HepG2 (cell line): ENCODE results near the gene MYO19. TPM values are rescaled to one million over a fixed set of nuclear protein-coding genes. Genes with fewer than 3 reads are reported as not detected.
A peak's percentile ranks its signal among the peaks of the same experiment; 100 is the strongest.

Source experiments
- ARHGAP35 ChIP-seq: sonication (generic); formaldehyde crosslinking; IDR thresholded peaks from 2 replicates; pipeline ENCODE4 v1.9.0; 2022; ENCODE audit warnings: mild to moderate bottlenecking, inconsistent platforms, moderate library complexity, missing genetic modification reagents, borderline replicate concordance
- ARNT2 ChIP-seq: sonication (generic); formaldehyde crosslinking; IDR thresholded peaks from 2 replicates; pipeline ENCODE4 v1.8.0; 2022; ENCODE audit warnings: mild to moderate bottlenecking, low read depth, missing genetic modification reagents, moderate library complexity
- FOXJ3 ChIP-seq: sonication (generic); formaldehyde crosslinking; IDR thresholded peaks from 2 replicates; pipeline ENCODE4 v1.4.0; 2020; ENCODE audit warnings: missing genetic modification reagents, mild to moderate bottlenecking, borderline replicate concordance
- JARID2 ChIP-seq: sonication (generic); formaldehyde crosslinking; IDR thresholded peaks from 2 replicates; pipeline ENCODE4 v1.8.1; 2023; ENCODE audit warnings: missing genetic modification reagents, inconsistent platforms; ENCODE audit not compliant: insufficient replicate concordance
- MLLT10 ChIP-seq: sonication (generic); formaldehyde crosslinking; IDR thresholded peaks from 2 replicates; pipeline ENCODE4 v1.4.0; 2020; ENCODE audit warnings: missing genetic modification reagents
- MTA3 ChIP-seq: sonication (generic); formaldehyde crosslinking; IDR thresholded peaks from 2 replicates; pipeline ENCODE4 v1.4.0; 2020; ENCODE audit warnings: missing genetic modification reagents
- MZF1 ChIP-seq: sonication (generic); formaldehyde crosslinking; IDR thresholded peaks from 2 replicates; pipeline ENCODE4 v1.8.1; 2023; ENCODE audit warnings: mild to moderate bottlenecking, missing genetic modification reagents, borderline replicate concordance
- NCOR1 ChIP-seq: fragments of 200-600 bp; sonication (generic); IDR thresholded peaks from 2 replicates; pipeline ENCODE4 v1.7.0; 2017; ENCODE audit warnings: antibody characterized with exemption, low read length, borderline replicate concordance
- NFIC ChIP-seq: IDR thresholded peaks from 2 replicates; pipeline ENCODE4 v1.6.1; 2012; ENCODE audit warnings: mild to moderate bottlenecking, low read length, inconsistent platforms
- RNF2 ChIP-seq: fragments of 450-650 bp; conservative IDR thresholded peaks from 2 replicates; pipeline ENCODE4 v1.6.1; 2016; ENCODE audit warnings: low read depth
- SOX13 ChIP-seq, 3 experiments: fragments of 450-650 bp in 1 of 3; sonication (generic) in 1 of 3; formaldehyde crosslinking in 1 of 3; IDR thresholded peaks in 2 of 3; conservative IDR thresholded peaks in 1 of 3; 2 replicates each; pipeline versions ENCODE4 v1.5.0 to v1.6.1; 2016 to 2020; ENCODE audit warnings: antibody characterized with exemption in 1 of 3, mild to moderate bottlenecking in 1 of 3, missing compliant biosample characterization in 1 of 3, missing genetic modification reagents in 1 of 3, moderate library complexity in 1 of 3
- ZNF484 ChIP-seq: sonication (generic); formaldehyde crosslinking; IDR thresholded peaks from 2 replicates; pipeline ENCODE4 v1.5.1; 2020; ENCODE audit warnings: mild to moderate bottlenecking, low read depth, missing genetic modification reagents, borderline replicate concordance
- ZNF570 ChIP-seq: sonication (generic); formaldehyde crosslinking; IDR thresholded peaks from 2 replicates; pipeline ENCODE4 v1.4.0; 2020; ENCODE audit warnings: mild to moderate bottlenecking, missing genetic modification reagents, borderline replicate concordance
- polyA plus RNA-seq, 8 experiments: library from polyadenylated mRNA; depleted of rRNA in 3 of 8; stranded (reverse) in 7 of 8; unstranded in 1 of 8; fragments of >200 nt; fragmentation: Illumina TruSeq in 4 of 8; extraction: Trizol in 4 of 8; gene quantifications; 2 replicates each; pipeline versions ENCODE4 v1.2.1 to v1.2.3, GENCODE V29; 2011 to 2016; ENCODE audit warnings: low read depth in 4 of 8, missing spikeins in 1 of 8, mixed read lengths in 1 of 8; ENCODE audit not compliant: insufficient read depth in 1 of 8
- total RNA-seq, 5 experiments: library from RNA; depleted of rRNA; stranded (reverse); fragments of >200 nt; fragmentation: Illumina TruSeq; extraction: Trizol; gene quantifications; 2 replicates each; pipeline ENCODE4 v1.2.3, GENCODE V29; 2016; ENCODE audit warnings: low read depth in 1 of 5
- TF ChIP-seq, protein P1 (sequence below): sonication (generic); formaldehyde crosslinking; IDR thresholded peaks from 2 replicates; pipeline ENCODE4 v1.5.1; 2020; ENCODE audit warnings: mild to moderate bottlenecking, missing genetic modification reagents, borderline replicate concordance
- TF ChIP-seq, protein P2 (sequence below): sonication (generic); formaldehyde crosslinking; IDR thresholded peaks from 2 replicates; pipeline ENCODE4 v1.4.0; 2020; ENCODE audit warnings: missing genetic modification reagents
- TF ChIP-seq, protein P3 (sequence below): IDR thresholded peaks from 2 replicates; pipeline ENCODE4 v1.6.1; 2012; ENCODE audit warnings: inconsistent platforms

MYO19 gene
- total and polyA plus RNA-seq, 2 of the 13 experiments (the other 11 are each of a cell fraction or from before 2014, with no cell fraction given) = 75.7 to 82.3 TPM

DNA sequence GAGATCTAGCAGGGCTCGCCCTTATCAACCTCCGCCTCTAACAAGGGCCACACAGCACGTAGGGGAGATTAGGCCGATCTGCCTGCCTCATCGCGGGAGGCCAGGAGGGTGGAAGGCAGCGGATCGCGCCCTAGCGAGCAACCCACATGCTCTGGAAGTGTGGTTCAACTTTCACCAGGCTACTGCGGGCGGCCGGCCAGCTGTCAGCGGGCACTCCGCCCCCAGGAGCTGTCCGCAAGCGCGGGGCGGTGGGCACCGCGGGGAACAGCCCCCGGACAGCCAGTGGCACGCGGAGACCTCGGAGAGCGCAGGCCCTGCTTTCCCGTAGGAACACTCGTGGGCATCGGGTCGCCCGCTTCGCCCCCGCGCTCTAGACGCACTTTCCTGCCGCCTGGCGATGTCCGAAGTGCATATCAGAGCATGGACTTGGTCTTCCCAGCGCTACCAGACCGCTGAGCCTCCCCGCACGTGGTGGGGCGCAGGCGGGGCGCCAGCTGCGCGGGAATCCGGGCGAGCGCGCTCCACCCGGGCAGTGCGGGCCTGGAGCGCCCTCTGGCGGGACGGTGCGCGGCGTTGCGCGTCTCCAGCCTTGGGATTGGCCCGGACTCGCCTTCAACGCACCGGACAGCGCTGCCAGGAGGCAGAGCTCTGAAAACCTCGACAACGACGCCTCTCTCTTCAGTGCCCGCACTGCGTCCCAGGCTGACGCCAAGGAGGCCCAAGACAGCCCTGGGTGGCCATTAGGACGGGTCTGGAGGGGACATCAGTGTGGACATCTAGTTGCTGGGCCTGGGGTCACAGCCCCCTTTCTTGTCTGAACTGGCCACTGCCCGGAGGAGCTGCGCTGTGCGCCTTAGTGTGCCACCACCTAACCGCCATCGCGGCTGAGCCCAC is 51.8 kb downstream of the MYO19 start (continued):
- TF ChIP-seq, protein P1, sequence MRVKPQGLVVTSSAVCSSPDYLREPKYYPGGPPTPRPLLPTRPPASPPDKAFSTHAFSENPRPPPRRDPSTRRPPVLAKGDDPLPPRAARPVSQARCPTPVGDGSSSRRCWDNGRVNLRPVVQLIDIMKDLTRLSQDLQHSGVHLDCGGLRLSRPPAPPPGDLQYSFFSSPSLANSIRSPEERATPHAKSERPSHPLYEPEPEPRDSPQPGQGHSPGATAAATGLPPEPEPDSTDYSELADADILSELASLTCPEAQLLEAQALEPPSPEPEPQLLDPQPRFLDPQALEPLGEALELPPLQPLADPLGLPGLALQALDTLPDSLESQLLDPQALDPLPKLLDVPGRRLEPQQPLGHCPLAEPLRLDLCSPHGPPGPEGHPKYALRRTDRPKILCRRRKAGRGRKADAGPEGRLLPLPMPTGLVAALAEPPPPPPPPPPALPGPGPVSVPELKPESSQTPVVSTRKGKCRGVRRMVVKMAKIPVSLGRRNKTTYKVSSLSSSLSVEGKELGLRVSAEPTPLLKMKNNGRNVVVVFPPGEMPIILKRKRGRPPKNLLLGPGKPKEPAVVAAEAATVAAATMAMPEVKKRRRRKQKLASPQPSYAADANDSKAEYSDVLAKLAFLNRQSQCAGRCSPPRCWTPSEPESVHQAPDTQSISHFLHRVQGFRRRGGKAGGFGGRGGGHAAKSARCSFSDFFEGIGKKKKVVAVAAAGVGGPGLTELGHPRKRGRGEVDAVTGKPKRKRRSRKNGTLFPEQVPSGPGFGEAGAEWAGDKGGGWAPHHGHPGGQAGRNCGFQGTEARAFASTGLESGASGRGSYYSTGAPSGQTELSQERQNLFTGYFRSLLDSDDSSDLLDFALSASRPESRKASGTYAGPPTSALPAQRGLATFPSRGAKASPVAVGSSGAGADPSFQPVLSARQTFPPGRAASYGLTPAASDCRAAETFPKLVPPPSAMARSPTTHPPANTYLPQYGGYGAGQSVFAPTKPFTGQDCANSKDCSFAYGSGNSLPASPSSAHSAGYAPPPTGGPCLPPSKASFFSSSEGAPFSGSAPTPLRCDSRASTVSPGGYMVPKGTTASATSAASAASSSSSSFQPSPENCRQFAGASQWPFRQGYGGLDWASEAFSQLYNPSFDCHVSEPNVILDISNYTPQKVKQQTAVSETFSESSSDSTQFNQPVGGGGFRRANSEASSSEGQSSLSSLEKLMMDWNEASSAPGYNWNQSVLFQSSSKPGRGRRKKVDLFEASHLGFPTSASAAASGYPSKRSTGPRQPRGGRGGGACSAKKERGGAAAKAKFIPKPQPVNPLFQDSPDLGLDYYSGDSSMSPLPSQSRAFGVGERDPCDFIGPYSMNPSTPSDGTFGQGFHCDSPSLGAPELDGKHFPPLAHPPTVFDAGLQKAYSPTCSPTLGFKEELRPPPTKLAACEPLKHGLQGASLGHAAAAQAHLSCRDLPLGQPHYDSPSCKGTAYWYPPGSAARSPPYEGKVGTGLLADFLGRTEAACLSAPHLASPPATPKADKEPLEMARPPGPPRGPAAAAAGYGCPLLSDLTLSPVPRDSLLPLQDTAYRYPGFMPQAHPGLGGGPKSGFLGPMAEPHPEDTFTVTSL (CRISPR knock-in tag) = no peak
- TF ChIP-seq ARNT2 (CRISPR knock-in tag) = peak; percentile 98
- no peak for TF ChIP-seq MLLT10 (CRISPR knock-in tag)
- no peak for TF ChIP-seq NCOR1
- no peak for TF ChIP-seq SOX13 (IDR thresholded peaks at IDR 0.05)
- no peak for TF ChIP-seq SOX13 (CRISPR knock-in tag; conservative IDR thresholded peaks at IDR 0.05 in 1 of 2, IDR thresholded peaks at IDR 0.05 in 1 of 2)
- no peak for TF ChIP-seq NFIC
- TF ChIP-seq ZNF570 = peak; percentile 44; the same call in 1 of the 2 replicates
- TF ChIP-seq ARHGAP35 = peak; percentile 89
- TF ChIP-seq, protein P2, sequence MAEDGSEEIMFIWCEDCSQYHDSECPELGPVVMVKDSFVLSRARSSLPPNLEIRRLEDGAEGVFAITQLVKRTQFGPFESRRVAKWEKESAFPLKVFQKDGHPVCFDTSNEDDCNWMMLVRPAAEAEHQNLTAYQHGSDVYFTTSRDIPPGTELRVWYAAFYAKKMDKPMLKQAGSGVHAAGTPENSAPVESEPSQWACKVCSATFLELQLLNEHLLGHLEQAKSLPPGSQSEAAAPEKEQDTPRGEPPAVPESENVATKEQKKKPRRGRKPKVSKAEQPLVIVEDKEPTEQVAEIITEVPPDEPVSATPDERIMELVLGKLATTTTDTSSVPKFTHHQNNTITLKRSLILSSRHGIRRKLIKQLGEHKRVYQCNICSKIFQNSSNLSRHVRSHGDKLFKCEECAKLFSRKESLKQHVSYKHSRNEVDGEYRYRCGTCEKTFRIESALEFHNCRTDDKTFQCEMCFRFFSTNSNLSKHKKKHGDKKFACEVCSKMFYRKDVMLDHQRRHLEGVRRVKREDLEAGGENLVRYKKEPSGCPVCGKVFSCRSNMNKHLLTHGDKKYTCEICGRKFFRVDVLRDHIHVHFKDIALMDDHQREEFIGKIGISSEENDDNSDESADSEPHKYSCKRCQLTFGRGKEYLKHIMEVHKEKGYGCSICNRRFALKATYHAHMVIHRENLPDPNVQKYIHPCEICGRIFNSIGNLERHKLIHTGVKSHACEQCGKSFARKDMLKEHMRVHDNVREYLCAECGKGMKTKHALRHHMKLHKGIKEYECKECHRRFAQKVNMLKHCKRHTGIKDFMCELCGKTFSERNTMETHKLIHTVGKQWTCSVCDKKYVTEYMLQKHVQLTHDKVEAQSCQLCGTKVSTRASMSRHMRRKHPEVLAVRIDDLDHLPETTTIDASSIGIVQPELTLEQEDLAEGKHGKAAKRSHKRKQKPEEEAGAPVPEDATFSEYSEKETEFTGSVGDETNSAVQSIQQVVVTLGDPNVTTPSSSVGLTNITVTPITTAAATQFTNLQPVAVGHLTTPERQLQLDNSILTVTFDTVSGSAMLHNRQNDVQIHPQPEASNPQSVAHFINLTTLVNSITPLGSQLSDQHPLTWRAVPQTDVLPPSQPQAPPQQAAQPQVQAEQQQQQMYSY (CRISPR knock-in tag) = 0 out of 2 replicates have a peak, but pooled peaks have one; percentile 60
- no peak for TF ChIP-seq ZNF484 (CRISPR knock-in tag)
- no peak for TF ChIP-seq MTA3 (CRISPR knock-in tag)
- no peak for TF ChIP-seq FOXJ3 (CRISPR knock-in tag)
- peak; percentile 97 for TF ChIP-seq RNF2
- TF ChIP-seq JARID2 = no peak
- TF ChIP-seq, protein P3, sequence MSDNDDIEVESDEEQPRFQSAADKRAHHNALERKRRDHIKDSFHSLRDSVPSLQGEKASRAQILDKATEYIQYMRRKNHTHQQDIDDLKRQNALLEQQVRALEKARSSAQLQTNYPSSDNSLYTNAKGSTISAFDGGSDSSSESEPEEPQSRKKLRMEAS = peak; percentile 100
- TF ChIP-seq MZF1 (CRISPR knock-in tag) = no peak
